Fibroblast of lung (primary cell): ENCODE measurements around the gene WNT7B. TPM values are rescaled to one million over a fixed set of nuclear protein-coding genes. Genes with fewer than 3 reads are reported as not detected.

ENCODE experiments used
- DNase-seq, 2 donors: peaks; one replicate each; pipeline versions ENCODE4 v3.0.0 to v3.0.0-alpha.2; 2010; ENCODE audit warnings: low read depth in 2 of 2
- H2AFZ ChIP-seq: 2 replicates; pipeline ENCODE4 v1.5.1; 2012; ENCODE audit warnings: low read length, control low read depth, inconsistent platforms
- H3K27ac ChIP-seq: 2 replicates; pipeline ENCODE4 v1.5.1; 2011; ENCODE audit warnings: low read length, control low read depth; ENCODE audit not compliant: insufficient read depth
- H3K27me3 ChIP-seq: 2 replicates; pipeline ENCODE4 v1.5.1; 2011; ENCODE audit warnings: mild to moderate bottlenecking, low read length; ENCODE audit not compliant: control insufficient read depth, insufficient read depth
- H3K36me3 ChIP-seq: 2 replicates; pipeline ENCODE4 v1.5.1; 2011; ENCODE audit warnings: low read length; ENCODE audit not compliant: control insufficient read depth, insufficient read depth
- H3K4me1 ChIP-seq: 2 replicates; pipeline ENCODE4 v1.5.1; 2011; ENCODE audit warnings: low read length; ENCODE audit not compliant: control insufficient read depth, insufficient read depth; ENCODE audit errors: extremely low read depth
- H3K4me2 ChIP-seq: 2 replicates; pipeline ENCODE4 v1.5.1; 2011; ENCODE audit warnings: low read length, control low read depth; ENCODE audit not compliant: insufficient read depth; ENCODE audit errors: extremely low read depth
- H3K4me3 ChIP-seq, 4 experiments: fragments of 200-600 bp in 1 of 4; sonication (generic) in 1 of 4; replicated peaks in 1 of 4; 2 replicates each; pipeline ENCODE4 v1.5.1; 2011 to 2016; ENCODE audit warnings: low read length in 4 of 4, low read depth in 3 of 4, mild to moderate bottlenecking in 3 of 4, control low read depth in 2 of 4, inconsistent platforms in 1 of 4, mixed read lengths in 1 of 4; ENCODE audit not compliant: insufficient read depth in 1 of 4; ENCODE audit errors: control extremely low read depth in 1 of 4
- H3K79me2 ChIP-seq: 2 replicates; pipeline ENCODE4 v1.5.1; 2012; ENCODE audit warnings: mild to moderate bottlenecking, low read length, inconsistent platforms; ENCODE audit not compliant: control insufficient read depth, insufficient read depth
- H3K9ac ChIP-seq: 2 replicates; pipeline ENCODE4 v1.5.1; 2011; ENCODE audit warnings: mild to moderate bottlenecking, low read length, control low read depth; ENCODE audit not compliant: insufficient read depth
- H3K9me3 ChIP-seq: 2 replicates; pipeline ENCODE4 v1.5.1; 2012; ENCODE audit warnings: low read depth, low read length; ENCODE audit not compliant: control insufficient read depth, insufficient read depth
- H4K20me1 ChIP-seq: 2 replicates; pipeline ENCODE4 v1.5.1; 2011; ENCODE audit warnings: low read length; ENCODE audit not compliant: control insufficient read depth, insufficient read depth; ENCODE audit errors: extremely low read depth
- EZH2 ChIP-seq: IDR thresholded peaks from 2 replicates; pipeline ENCODE4 v1.5.1; 2012; ENCODE audit warnings: low read length, control low read depth, mild to moderate bottlenecking; ENCODE audit errors: missing control alignments
- polyA plus RNA-seq, 2 donors: library from polyadenylated mRNA; depleted of rRNA in 1 of 2; stranded (reverse) in 1 of 2; unstranded in 1 of 2; fragments of >200 nt; gene quantifications; 2 replicates each; pipeline ENCODE4 v1.2.1, GENCODE V29; 2011 to 2012; ENCODE audit warnings: missing spikeins in 1 of 2
- total RNA-seq: library from RNA; depleted of rRNA; stranded (reverse); fragments of >200 nt; gene quantifications from 2 replicates; pipeline ENCODE4 v1.2.1, GENCODE V29; 2014
- TF ChIP-seq, protein P1 (sequence below), 2 donors: IDR thresholded peaks in 1 of 2; conservative IDR thresholded peaks in 1 of 2; 1 replicate in 1 of 2; 2 replicates in 1 of 2; pipeline ENCODE4 v1.5.1; 2011 to 2012; ENCODE audit warnings: low read length in 2 of 2, control low read depth in 1 of 2, inconsistent platforms in 1 of 2, low read depth in 1 of 2, mild to moderate bottlenecking in 1 of 2

Gene WNT7B
- total and polyA plus RNA-seq, 2 donors (not counting 1 experiment from before 2014, with no cell fraction given), result 0.17 TPM; not detected in 1

- no peak overlapping the region for H3K4me3 ChIP-seq
- peak; percentile 23 to 63 for DNase-seq
- peaks cover 2% of the 10 kb centered on the region for H3K79me2 ChIP-seq
- no peaks in the 10 kb centered on the region for H3K27me3 ChIP-seq
- peak overlapping the region; percentile 96 for H3K27ac ChIP-seq
- no peak for TF ChIP-seq EZH2
- TF ChIP-seq, protein P1, sequence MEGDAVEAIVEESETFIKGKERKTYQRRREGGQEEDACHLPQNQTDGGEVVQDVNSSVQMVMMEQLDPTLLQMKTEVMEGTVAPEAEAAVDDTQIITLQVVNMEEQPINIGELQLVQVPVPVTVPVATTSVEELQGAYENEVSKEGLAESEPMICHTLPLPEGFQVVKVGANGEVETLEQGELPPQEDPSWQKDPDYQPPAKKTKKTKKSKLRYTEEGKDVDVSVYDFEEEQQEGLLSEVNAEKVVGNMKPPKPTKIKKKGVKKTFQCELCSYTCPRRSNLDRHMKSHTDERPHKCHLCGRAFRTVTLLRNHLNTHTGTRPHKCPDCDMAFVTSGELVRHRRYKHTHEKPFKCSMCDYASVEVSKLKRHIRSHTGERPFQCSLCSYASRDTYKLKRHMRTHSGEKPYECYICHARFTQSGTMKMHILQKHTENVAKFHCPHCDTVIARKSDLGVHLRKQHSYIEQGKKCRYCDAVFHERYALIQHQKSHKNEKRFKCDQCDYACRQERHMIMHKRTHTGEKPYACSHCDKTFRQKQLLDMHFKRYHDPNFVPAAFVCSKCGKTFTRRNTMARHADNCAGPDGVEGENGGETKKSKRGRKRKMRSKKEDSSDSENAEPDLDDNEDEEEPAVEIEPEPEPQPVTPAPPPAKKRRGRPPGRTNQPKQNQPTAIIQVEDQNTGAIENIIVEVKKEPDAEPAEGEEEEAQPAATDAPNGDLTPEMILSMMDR (conservative IDR thresholded peaks at IDR 0.05 in 1 of 2, IDR thresholded peaks at IDR 0.05 in 1 of 2; ENCODE audit: low read depth in 1 of 2, low read length in 2 of 2), result no peak
- H3K9ac ChIP-seq, result no peak overlapping the region
- H3K9me3 ChIP-seq, result no peaks in the 10 kb centered on the region
- peaks cover 27% of the 10 kb centered on the region for H3K4me1 ChIP-seq
- H3K4me2 ChIP-seq, result no peak overlapping the region
- H4K20me1 ChIP-seq, result no peaks in the 10 kb centered on the region
- H3K36me3 ChIP-seq, result no peaks in the 10 kb centered on the region
- no peak overlapping the region for H2AFZ ChIP-seq
Measured at GRCh38 chr22:46008291-46008690, 31.3 kb upstream of the WNT7B start.

- H3K4me3 ChIP-seq, result peak overlapping the region in 1 of 4 experiments; percentile 44
- no peak overlapping the region for H2AFZ ChIP-seq
- peak overlapping the region; percentile 66 for H3K4me2 ChIP-seq
- peaks cover 26% of the 10 kb centered on the region for H3K4me1 ChIP-seq
- H3K79me2 ChIP-seq, result peaks cover 2% of the 10 kb centered on the region
- DNase-seq, result peak; percentile 90 to 98
- H4K20me1 ChIP-seq, result no peaks in the 10 kb centered on the region
- TF ChIP-seq, protein P1 (conservative IDR thresholded peaks at IDR 0.05 in 1 of 2, IDR thresholded peaks at IDR 0.05 in 1 of 2; ENCODE audit: low read depth in 1 of 2, low read length in 2 of 2), result no peak
- TF ChIP-seq EZH2, result no peak
- H3K36me3 ChIP-seq, result no peaks in the 10 kb centered on the region
- no peaks in the 10 kb centered on the region for H3K9me3 ChIP-seq
- H3K27ac ChIP-seq, result peak overlapping the region; percentile 96
- no peaks in the 10 kb centered on the region for H3K27me3 ChIP-seq
- H3K9ac ChIP-seq, result peak overlapping the region; percentile 62
Measured at GRCh38 chr22:46007848-46008261, 30.9 kb upstream of the WNT7B start.

GRCh38 chr22:46007003-46007847 is 30.3 kb upstream of the WNT7B start:
- Histone ChIP-seq H3K27me3 (no peaks in the 10 kb centered on the region), H3K4me3 (peak overlapping the region in 2 of 4 experiments; percentile 12 to 44), H2AFZ (no peak overlapping the region), H3K27ac (peak overlapping the region; percentile 96), H4K20me1 (no peaks in the 10 kb centered on the region), H3K9me3 (no peaks in the 10 kb centered on the region), H3K36me3 (no peaks in the 10 kb centered on the region), H3K4me2 (peak overlapping the region; percentile 77), H3K79me2 (peaks cover 2% of the 10 kb centered on the region), H3K4me1 (peaks cover 26% of the 10 kb centered on the region), H3K9ac (peak overlapping the region; percentile 64)
- DNase-seq, result peak; percentile 64 to 88
- TF ChIP-seq EZH2, result no peak
- TF ChIP-seq, protein P1 (conservative IDR thresholded peaks at IDR 0.05 in 1 of 2, IDR thresholded peaks at IDR 0.05 in 1 of 2; ENCODE audit: low read depth in 1 of 2, low read length in 2 of 2), result no peak
